Spleen (tissue), 7 donors: ENCODE data around the gene MRPL38.

ENCODE experiments used
- POLR2A ChIP-seq, 3 donors: fragments of 450-650 bp; IDR thresholded peaks; one replicate each; pipeline ENCODE4 v1.5.1; 2017; ENCODE audit warnings: antibody characterized with exemption in 3 of 3, mild to moderate bottlenecking in 1 of 3
- POLR2AphosphoS5 ChIP-seq, 3 donors: sonication (generic); formaldehyde crosslinking; IDR thresholded peaks; one replicate each; pipeline ENCODE4 v1.5.1; 2017; ENCODE audit warnings: antibody characterized with exemption in 3 of 3
- TF ChIP-seq, protein P1 (sequence below), 11 experiments: fragments of 200-600 bp in 7 of 11; fragments of 450-650 bp in 4 of 11; sonication (generic) in 4 of 11; IDR thresholded peaks in 8 of 11; conservative IDR thresholded peaks in 3 of 11; 1 replicate in 7 of 11; 2 replicates in 4 of 11; pipeline versions ENCODE4 v1.4.0 to v1.8.0; 2016 to 2021; ENCODE audit warnings: antibody characterized with exemption in 11 of 11, inconsistent platforms in 4 of 11, mild to moderate bottlenecking in 1 of 11
- donor health status: DM: no; HTN: no; CAD: no; lungs with moderate emphysema.
- donor health status: DM: no; HTN: no; CAD: no.
- donor health status: DM: no; HTN: no; CAD: no.

GRCh38 chr17:75908201-75908600, 3.5 kb upstream of the MRPL38 start:
- TF ChIP-seq, protein P1, sequence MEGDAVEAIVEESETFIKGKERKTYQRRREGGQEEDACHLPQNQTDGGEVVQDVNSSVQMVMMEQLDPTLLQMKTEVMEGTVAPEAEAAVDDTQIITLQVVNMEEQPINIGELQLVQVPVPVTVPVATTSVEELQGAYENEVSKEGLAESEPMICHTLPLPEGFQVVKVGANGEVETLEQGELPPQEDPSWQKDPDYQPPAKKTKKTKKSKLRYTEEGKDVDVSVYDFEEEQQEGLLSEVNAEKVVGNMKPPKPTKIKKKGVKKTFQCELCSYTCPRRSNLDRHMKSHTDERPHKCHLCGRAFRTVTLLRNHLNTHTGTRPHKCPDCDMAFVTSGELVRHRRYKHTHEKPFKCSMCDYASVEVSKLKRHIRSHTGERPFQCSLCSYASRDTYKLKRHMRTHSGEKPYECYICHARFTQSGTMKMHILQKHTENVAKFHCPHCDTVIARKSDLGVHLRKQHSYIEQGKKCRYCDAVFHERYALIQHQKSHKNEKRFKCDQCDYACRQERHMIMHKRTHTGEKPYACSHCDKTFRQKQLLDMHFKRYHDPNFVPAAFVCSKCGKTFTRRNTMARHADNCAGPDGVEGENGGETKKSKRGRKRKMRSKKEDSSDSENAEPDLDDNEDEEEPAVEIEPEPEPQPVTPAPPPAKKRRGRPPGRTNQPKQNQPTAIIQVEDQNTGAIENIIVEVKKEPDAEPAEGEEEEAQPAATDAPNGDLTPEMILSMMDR (IDR thresholded peaks at IDR 0.05 in 8 of 11, conservative IDR thresholded peaks at IDR 0.05 in 3 of 11), result no peak
- TF ChIP-seq POLR2AphosphoS5 (IDR thresholded peaks at IDR 0.05) (no peak), POLR2A (IDR thresholded peaks at IDR 0.05) (no peak)
